Sigmoid colon (tissue), 3 donors: ENCODE data around the gene SLC35F4.

Experiments used
- POLR2A ChIP-seq, 2 donors: fragments of 450-650 bp; IDR thresholded peaks; one replicate each; pipeline ENCODE4 v1.6.1; 2016; ENCODE audit warnings: antibody characterized with exemption in 2 of 2, mild to moderate bottlenecking in 2 of 2, moderate library complexity in 2 of 2
- TF ChIP-seq, protein P1 (sequence below), 4 experiments: fragments of 450-650 bp in 3 of 4; fragments of 200-600 bp in 1 of 4; IDR thresholded peaks; one replicate each; pipeline ENCODE4 v1.5.1; 2016 to 2019; ENCODE audit warnings: antibody characterized with exemption in 4 of 4, mild to moderate bottlenecking in 3 of 4, moderate library complexity in 2 of 4

DNA sequence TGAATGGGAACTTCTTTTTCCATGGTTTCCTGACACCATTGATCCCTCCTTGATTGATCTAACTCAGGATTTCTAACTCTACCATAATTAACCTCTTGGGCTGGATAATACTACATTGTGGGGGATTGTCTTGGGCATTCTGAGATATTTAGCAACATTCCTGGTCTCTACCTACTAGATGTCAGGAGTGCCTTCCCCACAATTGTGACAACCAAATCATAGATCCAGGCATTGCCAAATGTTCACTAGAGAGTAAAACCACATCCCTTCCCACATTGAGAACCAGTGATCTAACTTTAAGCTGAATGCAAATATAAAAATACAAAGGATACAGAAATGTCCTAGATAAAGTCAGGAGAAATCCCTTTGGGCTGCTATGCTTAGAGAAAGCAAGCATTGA, 335.3 kb downstream of the SLC35F4 start:
- no peak for TF ChIP-seq POLR2A (IDR thresholded peaks at IDR 0.05)
- TF ChIP-seq, protein P1, sequence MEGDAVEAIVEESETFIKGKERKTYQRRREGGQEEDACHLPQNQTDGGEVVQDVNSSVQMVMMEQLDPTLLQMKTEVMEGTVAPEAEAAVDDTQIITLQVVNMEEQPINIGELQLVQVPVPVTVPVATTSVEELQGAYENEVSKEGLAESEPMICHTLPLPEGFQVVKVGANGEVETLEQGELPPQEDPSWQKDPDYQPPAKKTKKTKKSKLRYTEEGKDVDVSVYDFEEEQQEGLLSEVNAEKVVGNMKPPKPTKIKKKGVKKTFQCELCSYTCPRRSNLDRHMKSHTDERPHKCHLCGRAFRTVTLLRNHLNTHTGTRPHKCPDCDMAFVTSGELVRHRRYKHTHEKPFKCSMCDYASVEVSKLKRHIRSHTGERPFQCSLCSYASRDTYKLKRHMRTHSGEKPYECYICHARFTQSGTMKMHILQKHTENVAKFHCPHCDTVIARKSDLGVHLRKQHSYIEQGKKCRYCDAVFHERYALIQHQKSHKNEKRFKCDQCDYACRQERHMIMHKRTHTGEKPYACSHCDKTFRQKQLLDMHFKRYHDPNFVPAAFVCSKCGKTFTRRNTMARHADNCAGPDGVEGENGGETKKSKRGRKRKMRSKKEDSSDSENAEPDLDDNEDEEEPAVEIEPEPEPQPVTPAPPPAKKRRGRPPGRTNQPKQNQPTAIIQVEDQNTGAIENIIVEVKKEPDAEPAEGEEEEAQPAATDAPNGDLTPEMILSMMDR (IDR thresholded peaks at IDR 0.05): no peak
